HTR-8/SVneo (cell line): Measurements from ENCODE around the gene AURKA.
"Not testable (repeated sequence)": the region's sequence is repeated elsewhere in the genome, so short reads cannot be mapped to it uniquely, and the experiment has no call there.

Source experiments
- DNase-seq: peaks from one replicate; pipeline ENCODE4 v3.0.0; 2011; ENCODE audit warnings: low spot score, mixed read lengths; ENCODE audit not compliant: insufficient read length
- FAIRE-seq: peaks from 2 replicates; lab custom pipeline; 2011; peaks lifted over from hg19 to GRCh38; lab: Jason Lieb, UNC

AURKA gene

GRCh38 chr20:56361900-56362299 is 30.1 kb downstream of the AURKA start:
- DNase-seq: no peak
- no peak for FAIRE-seq

GRCh38 chr20:56360908-56361205 is 31.2 kb downstream of the AURKA start:
- FAIRE-seq: no peak
- no peak for DNase-seq

- peak; percentile 49 for DNase-seq
- peak; percentile 44 for FAIRE-seq
Observed at GRCh38 chr20:56360133-56360907, 31.7 kb downstream of the AURKA start.

DNA sequence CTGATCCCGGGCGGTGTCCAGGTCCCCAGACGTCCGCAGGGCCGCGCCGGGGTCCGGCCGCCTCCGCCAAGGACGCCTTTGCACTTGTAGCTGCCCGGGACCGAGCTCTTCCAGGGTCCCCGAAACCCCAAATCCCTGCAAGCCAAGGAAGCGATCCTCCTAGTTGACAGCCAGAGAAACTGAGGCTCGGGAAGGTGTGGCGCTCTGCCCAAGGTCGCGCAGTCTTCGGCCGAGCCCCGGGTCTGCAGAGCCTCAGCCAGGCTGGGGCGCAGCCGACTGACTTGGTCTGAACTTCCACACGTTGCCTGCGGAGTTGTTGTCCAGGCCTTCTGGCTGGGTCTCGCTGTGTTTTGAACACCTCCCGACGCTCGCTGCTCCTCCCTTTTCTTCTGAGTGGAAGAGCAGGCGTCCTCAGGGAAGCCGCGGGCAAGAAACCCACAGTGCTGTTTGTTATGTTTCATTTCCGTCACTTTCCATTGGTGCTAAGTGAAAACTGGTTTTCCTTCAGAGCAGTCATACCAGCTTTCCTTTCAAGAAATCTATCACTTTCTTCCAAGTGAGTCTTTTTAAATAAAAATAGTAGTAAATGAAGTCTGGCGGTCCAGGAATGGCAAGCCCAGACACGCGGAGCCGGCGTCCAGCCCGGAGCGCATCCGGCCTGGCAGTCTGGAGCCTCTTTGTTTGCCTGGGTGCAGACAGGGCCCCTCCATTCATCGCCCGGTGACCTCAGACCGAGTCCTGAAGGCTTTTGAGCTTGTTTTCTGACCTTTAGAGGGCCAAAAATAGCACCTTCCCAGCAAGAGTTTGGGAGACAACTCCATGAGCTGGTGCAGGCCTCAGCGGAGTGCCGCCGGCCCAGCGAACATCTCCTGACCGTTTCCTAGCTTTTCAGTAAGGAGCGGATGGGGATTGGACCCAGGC is 32.5 kb downstream of the AURKA start:
- DNase-seq: peak; percentile 83
- FAIRE-seq: peak; percentile 74

DNA sequence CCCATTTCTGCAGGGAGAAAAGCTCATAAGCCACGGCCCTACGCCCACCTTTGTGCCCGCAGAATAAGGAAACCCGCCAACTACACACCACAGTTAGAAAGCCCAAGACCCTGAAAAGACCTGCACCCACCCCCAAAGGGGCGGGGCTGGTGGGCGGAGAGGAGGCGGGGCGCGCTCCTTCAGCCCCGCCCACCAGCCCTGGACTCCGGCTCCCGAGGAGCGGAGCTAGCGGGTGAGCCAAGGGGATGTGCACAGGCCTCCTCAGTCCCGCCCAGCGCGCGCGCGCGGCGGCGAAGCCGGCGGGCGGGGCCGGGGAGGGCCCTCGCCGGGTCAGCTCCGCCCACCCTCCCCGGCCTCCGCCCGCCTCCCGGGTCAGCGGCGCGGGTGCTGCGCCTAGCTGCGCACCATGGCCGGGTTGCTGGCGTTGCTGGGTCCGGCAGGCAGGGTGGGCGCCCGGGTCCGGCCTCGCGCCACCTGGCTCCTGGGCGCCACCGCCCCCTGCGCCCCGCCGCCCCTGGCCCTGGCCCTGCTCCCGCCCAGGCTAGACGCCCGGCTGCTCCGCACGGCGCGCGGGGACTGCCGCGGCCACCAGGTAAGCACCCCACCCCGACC is 33.3 kb downstream of the AURKA start, which contains the start of gene FAM210B:
FAM210B (plus strand) TSS at position 375 of the 612 bp plus-strand sequence; CDS start at position 407, 32 bp downstream.
- DNase-seq: peak; percentile 100
- FAIRE-seq: peak; percentile 98

DNA sequence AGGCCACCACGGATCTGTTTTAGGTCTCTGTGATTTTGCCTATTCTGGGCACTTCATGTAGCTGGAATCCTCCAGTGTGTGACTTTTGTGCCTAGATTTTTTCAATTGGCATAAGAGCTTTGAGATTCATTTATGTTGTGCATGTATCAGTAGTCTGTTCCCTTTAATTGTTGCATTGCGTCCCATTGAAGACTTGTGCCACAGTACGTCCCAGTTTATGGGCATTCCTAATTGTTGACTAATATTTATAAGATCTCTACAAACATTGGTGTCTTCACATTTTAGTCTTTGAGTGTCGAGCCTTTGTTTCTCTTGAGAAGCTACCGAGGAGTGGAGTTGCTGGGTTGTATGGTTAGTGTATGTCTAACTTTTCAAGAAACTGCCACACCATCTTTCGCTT is 33.9 kb downstream of the AURKA start:
- FAIRE-seq (peak; percentile 85), DNase-seq (peak; percentile 59)

DNA sequence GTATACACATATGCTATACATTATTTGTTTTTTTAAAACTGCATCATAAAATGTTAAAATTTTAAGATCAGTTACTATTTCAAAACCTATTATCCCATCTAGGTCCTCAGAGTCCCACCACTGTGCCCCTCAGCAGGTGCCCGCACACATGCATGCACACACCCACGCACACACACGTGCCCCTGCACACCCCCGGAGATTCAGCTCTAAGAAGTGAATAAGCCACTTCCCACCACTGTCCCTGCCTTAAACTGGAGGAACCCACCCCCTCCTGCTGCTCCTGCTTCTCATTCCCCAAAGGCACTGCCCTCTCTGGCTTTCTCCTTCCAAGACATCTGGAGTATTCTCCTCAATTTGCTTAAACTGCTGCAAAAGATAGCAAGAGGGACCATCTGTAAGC is 38.7 kb downstream of the AURKA start:
- no peak for DNase-seq
- FAIRE-seq: no peak

- FAIRE-seq: peak; percentile 60
Observed at GRCh38 chr20:56352345-56353055, 39.5 kb downstream of the AURKA start.

GRCh38 chr20:56350842-56351241 is 41.2 kb downstream of the AURKA start:
- DNase-seq: no peak
- peak; percentile 95 for FAIRE-seq

More at GRCh38 chr20:56352345-56353055, 39.5 kb downstream of the AURKA start:
- no peak for DNase-seq

DNA sequence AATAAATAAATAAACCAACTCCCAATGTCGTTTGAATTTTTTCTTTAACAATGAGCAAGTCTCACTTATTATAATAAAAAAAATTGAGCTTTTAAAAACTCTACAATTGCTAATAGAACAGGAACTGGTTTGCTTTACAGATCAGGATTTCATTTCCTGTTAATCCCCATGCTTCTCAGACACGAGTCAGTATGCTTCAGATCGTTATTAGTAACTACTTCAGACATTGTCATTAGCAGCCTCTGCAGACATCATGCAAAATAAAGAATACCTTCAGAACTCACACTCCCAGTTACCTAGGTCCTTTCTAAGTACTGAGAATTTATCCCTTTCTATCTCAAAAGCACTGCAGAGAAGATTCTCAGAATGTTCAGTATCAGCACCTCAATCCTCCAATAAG is 43.3 kb downstream of the AURKA start:
- FAIRE-seq: no peak
- no peak for DNase-seq

- FAIRE-seq (peak; percentile 86), DNase-seq (no peak)
Observed at GRCh38 chr20:56348305-56348693, 43.7 kb downstream of the AURKA start.

DNA sequence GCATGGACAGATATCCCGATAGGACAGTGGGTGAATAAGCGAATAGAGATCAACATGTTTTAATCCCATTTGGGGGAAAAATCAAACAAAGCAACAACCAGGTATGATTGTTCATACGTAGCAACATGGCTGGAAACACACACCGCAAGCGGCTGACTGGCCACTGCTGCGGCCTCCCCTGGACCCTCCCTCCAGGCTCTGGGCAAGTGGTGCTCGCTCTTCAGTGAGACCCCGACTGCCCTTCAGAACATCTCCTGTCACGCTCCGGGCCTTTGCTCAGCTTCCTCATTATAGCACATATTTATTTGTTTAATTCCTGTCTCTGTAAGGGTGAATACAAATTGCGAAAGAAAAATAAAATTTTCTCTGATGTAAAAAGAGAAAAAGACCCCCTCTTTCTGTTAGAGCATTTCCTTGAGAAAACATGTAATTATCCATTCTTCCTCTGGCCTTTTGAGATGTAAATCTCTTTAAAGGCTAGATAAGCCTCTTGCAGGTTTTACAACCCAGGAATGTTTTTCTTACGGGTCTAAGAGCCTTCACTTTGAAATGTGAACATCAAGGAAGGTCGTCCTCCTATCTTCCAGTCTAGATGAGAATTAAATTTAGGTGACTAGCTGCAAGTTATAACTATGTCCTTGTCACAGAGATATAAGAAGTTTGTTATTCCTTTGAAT is 44.2 kb downstream of the AURKA start:
- DNase-seq (no peak), FAIRE-seq (no peak)

- FAIRE-seq (no peak), DNase-seq (no peak)
Observed at GRCh38 chr20:56345911-56346310, 46.1 kb downstream of the AURKA start.

DNA sequence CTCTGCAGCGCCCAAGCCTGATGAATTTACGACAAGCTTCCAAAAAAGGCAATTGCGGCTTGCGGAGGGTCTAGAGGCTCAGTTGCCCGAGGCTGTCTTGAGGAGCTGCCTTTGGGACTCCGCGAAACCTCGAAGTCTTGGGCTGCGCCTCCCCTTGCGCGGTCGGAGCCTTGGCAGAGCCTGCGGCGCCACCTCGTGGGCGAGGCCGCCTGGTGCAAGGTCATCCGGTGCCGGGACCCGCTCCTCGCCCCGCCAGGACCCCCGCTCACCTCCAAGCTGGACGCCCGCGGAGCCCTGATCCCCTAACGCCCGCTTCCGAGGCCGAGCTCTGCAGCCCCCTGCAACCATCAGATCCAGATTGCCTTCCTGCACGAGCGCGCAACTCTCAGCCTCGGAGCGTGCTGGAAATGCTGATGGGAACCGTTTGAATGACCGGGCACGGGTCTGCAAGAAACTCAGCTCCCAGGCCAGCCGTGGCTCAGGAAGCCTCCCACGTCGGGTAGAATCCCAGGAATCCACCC is 48.1 kb downstream of the AURKA start:
- FAIRE-seq (peak; percentile 9), DNase-seq (peak; percentile 45)

DNA sequence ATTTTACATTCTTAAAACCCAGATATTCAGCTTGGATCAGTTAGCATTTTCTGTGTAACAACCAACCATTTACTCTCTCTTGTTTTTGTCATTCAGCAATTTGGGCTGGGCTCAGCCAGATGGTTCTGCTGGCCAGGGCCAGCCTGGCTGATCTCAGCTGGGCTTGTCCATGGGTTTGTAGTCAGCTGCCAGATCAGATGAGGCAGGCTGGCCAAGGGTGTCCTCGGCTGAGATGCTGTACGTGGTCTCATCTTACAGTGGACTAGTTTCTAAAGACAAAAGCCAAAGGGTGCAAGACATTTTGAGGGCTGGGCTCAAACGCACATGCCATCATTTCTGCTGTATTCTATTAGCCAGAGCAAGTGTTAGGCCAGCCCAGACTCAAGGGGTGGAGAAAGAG is 49.2 kb downstream of the AURKA start:
- FAIRE-seq (peak; percentile 68), DNase-seq (no peak)

GRCh38 chr20:56336709-56337108 is 55.3 kb downstream of the AURKA start:
- FAIRE-seq, DNase-seq: not testable (repeated sequence)

DNA sequence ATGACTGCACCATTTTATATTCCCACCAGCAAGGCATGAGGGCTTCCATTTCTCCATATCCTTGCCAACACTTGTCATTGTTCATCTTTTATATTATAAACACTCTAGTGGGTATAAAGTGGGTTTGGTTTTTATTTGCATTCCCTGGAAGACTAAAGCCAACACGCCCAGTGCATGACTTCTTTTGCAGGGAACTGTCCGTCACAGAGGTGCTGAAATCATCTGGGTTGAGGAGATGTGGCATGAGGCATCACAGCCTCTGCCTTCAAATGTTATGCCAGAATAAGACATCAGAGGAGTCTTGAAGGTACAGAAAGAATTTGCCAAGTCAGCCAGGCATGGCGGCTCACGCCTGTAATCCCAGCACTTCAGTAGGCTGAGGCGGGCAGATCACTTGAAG is 63.2 kb downstream of the AURKA start:
- DNase-seq (no peak), FAIRE-seq (peak; percentile 97)

DNA sequence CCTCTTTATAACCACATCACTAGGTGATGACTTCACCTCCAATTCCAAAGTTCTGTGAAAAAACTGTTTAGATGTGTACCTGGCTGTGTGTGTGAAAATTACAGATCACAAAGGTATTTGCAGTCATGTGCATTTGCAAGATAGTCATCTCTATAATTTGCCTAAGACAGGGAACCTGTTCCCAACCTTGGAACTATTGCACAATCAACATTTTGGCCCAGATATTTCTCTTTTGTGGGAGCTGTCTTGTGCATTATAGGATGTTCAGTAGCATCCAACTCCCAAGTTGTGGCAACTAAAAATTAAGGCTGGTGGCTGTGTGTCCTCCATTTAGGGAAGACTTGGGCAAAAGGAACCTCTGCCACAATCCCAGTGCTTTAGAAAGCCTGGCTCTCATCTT is 67.2 kb downstream of the AURKA start:
- no peak for FAIRE-seq
- DNase-seq: no peak

DNA sequence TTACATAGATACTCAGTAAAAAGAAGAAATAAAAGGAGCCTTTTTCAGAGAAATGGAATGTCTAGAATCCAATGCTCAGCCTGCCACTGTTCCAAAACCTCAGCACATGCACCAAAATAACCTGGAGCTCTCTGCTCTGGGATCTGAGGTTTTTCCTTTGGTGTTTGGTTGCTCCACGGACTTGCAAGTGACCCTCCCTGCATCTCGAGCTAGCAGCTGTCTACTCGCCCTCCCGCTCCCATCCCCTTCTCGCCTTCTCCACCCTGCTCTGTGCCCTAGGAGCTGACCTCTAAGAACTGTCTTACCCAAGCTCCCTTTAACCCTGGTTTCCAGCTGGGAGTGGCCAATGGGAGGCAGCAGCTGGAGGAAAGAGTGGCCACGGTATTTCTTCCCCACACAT is 68.4 kb downstream of the AURKA start:
- FAIRE-seq (peak; percentile 46), DNase-seq (no peak)
